A673 (cell line): ENCODE data around the gene MARCHF2. TPM values are rescaled to one million over a fixed set of nuclear protein-coding genes. Genes with fewer than 3 reads are reported as not detected.

Source experiments
- BruUV-seq: library from RNA; stranded (reverse); fragments of 400-500 nt; replicated peaks from 2 replicates; lab custom pipeline; 2021; lab: Mats Ljungman, UMichigan
- CTCF ChIA-PET: fragments of 300-600 bp; sonication (Branson Sonifier 250); formaldehyde crosslinking; loops from one replicate; lab custom pipeline; 2022; ENCODE audit warnings: antibody characterized with exemption; lab: Charles Lee
- POLR2A ChIA-PET: fragments of 300-600 bp; sonication (Branson Sonifier 250); formaldehyde crosslinking; loops from one replicate; lab custom pipeline; 2022; ENCODE audit warnings: antibody characterized with exemption; ENCODE audit not compliant: low non-redundant PET; lab: Charles Lee
- DNase-seq: peaks from one replicate; pipeline ENCODE4 v3.0.0-alpha.2; 2015; ENCODE audit warnings: low spot score
- H3K27ac ChIP-seq: fragments of 200-600 bp; sonication (generic); 2 replicates; pipeline ENCODE4 v1.5.1; 2016; ENCODE audit warnings: mixed run types, low read depth, mild to moderate bottlenecking, mixed read lengths, antibody characterized with exemption, low read length; ENCODE audit not compliant: poor library complexity, severe bottlenecking
- H3K27me3 ChIP-seq: fragments of 200-600 bp; sonication (generic); replicated peaks from 2 replicates; pipeline ENCODE4 v1.6.1; 2017; ENCODE audit warnings: mixed run types, low read depth, mild to moderate bottlenecking, mixed read lengths, antibody characterized with exemption, low read length; ENCODE audit not compliant: insufficient read depth, poor library complexity
- H3K36me3 ChIP-seq: fragments of 200-600 bp; sonication (generic); 2 replicates; pipeline ENCODE4 v1.6.1; 2016; ENCODE audit warnings: mixed run types, mild to moderate bottlenecking, mixed read lengths, antibody characterized with exemption, low read length; ENCODE audit not compliant: insufficient read depth, poor library complexity, severe bottlenecking
- H3K4me1 ChIP-seq: fragments of 200-600 bp; sonication (generic); 2 replicates; pipeline ENCODE4 v1.6.1; 2017; ENCODE audit warnings: mixed run types, mild to moderate bottlenecking, mixed read lengths, antibody characterized with exemption, low read length; ENCODE audit not compliant: insufficient read depth, poor library complexity, severe bottlenecking
- H3K4me3 ChIP-seq: fragments of 200-600 bp; sonication (generic); 2 replicates; pipeline ENCODE4 v1.5.1; 2016; ENCODE audit warnings: low read depth, mixed run types, mild to moderate bottlenecking, mixed read lengths, low read length; ENCODE audit not compliant: poor library complexity, severe bottlenecking
- H3K9me3 ChIP-seq: fragments of 200-600 bp; sonication (generic); 2 replicates; pipeline ENCODE4 v1.6.1; 2016; ENCODE audit warnings: mixed run types, low read depth, mild to moderate bottlenecking, mixed read lengths, antibody characterized with exemption, low read length; ENCODE audit not compliant: poor library complexity, severe bottlenecking
- CTCF ChIP-seq: fragments of 300-800, 200-600 bp; sonication (generic); conservative IDR thresholded peaks from 2 replicates; pipeline ENCODE4 v1.5.1; 2017; ENCODE audit warnings: low read depth, mild to moderate bottlenecking, antibody characterized with exemption, low read length, moderate library complexity, mixed read lengths
- EZH2 ChIP-seq: fragments of 200-600 bp; sonication (generic); IDR thresholded peaks from 2 replicates; pipeline ENCODE4 v1.6.1; 2017; ENCODE audit warnings: borderline replicate concordance, low read depth, mild to moderate bottlenecking, mixed read lengths, antibody characterized with exemption, low read length; ENCODE audit not compliant: poor library complexity, severe bottlenecking
- intact Hi-C: fragments of 100-400 bp; cut with micrococcal nuclease; formaldehyde crosslinking; loops from one replicate; pipeline ENCODE4 v1.10.0; 2022; ENCODE audit not compliant: unreplicated experiment
- total RNA-seq: library from RNA; stranded (reverse); gene quantifications from 2 replicates; pipeline ENCODE4 v1.2.3, GENCODE V29; 2021

MARCHF2 gene
- total RNA-seq, 1 experiment from 2014 or later = 8.8 TPM

GRCh38 chr19:8477889-8478288, 64.8 kb downstream of the MARCHF2 start:
- peaks cover 80% of the 10 kb centered on the region for H3K36me3 ChIP-seq
- no peak for TF ChIP-seq CTCF
- no peak for TF ChIP-seq EZH2
- BruUV-seq = no TSS peak
- no peak for DNase-seq
- no peak overlapping the region for H3K4me3 ChIP-seq
- POLR2A ChIA-PET = no interaction called here
- H3K4me1 ChIP-seq = no peaks in the 10 kb centered on the region
- H3K27ac ChIP-seq = no peak overlapping the region
- no peaks in the 10 kb centered on the region for H3K27me3 ChIP-seq
- CTCF ChIA-PET = no interaction called here
- intact Hi-C loops = no loop called here
- no peaks in the 10 kb centered on the region for H3K9me3 ChIP-seq

- DNase-seq = no peak
- POLR2A ChIA-PET = no interaction called here
- intact Hi-C loops = no loop called here
- Histone ChIP-seq H3K4me3 (no peak overlapping the region), H3K36me3 (peaks cover 80% of the 10 kb centered on the region), H3K27me3 (no peaks in the 10 kb centered on the region), H3K4me1 (no peaks in the 10 kb centered on the region), H3K9me3 (no peaks in the 10 kb centered on the region), H3K27ac (no peak overlapping the region)
- no peak for TF ChIP-seq CTCF
- no peak for TF ChIP-seq EZH2
- CTCF ChIA-PET = no interaction called here
- no TSS peak for BruUV-seq
Measured at GRCh38 chr19:8478598-8478997, 65.5 kb downstream of the MARCHF2 start.

GRCh38 chr19:8481201-8481600, 68.1 kb downstream of the MARCHF2 start:
- no TSS peak for BruUV-seq
- H3K27me3 ChIP-seq = no peaks in the 10 kb centered on the region
- intact Hi-C loops = no loop called here
- H3K9me3 ChIP-seq = no peaks in the 10 kb centered on the region
- DNase-seq = no peak
- H3K27ac ChIP-seq = no peak overlapping the region
- CTCF ChIA-PET = no interaction called here
- H3K4me3 ChIP-seq = no peak overlapping the region
- peaks cover 81% of the 10 kb centered on the region for H3K36me3 ChIP-seq
- POLR2A ChIA-PET = no interaction called here
- no peaks in the 10 kb centered on the region for H3K4me1 ChIP-seq
- no peak for TF ChIP-seq CTCF
- no peak for TF ChIP-seq EZH2
